OCI-LY7 (cell line): ENCODE results near the gene NFATC1. TPM values are rescaled to one million over a fixed set of nuclear protein-coding genes. Genes with fewer than 3 reads are reported as not detected.

Experiments used
- BruUV-seq: library from RNA; stranded (reverse); fragments of 400-500 nt; replicated peaks from 2 replicates; lab custom pipeline; 2021; lab: Mats Ljungman, UMichigan
- CTCF ChIA-PET: fragments of 300-600 bp; sonication (Branson Sonifier 250); formaldehyde crosslinking; loops from one replicate; lab custom pipeline; 2022; ENCODE audit warnings: antibody characterized with exemption; ENCODE audit not compliant: unreplicated experiment; lab: Charles Lee
- POLR2A ChIA-PET: fragments of 300-600 bp; sonication (Branson Sonifier 250); formaldehyde crosslinking; loops from one replicate; lab custom pipeline; 2022; ENCODE audit warnings: antibody characterized with exemption; lab: Charles Lee
- DNase-seq: peaks from one replicate; pipeline ENCODE4 v3.0.0-alpha.2; 2015; ENCODE audit warnings: low spot score
- H2AFZ ChIP-seq: fragments of 200-600 bp; sonication (generic), shearing (Covaris generic); 2 replicates; pipeline ENCODE4 v1.6.1; 2014; ENCODE audit warnings: mild to moderate bottlenecking, antibody characterized with exemption, low read length, moderate library complexity
- H3K27ac ChIP-seq: fragments of 200-600 bp; sonication (generic); 2 replicates; pipeline ENCODE4 v1.5.1; 2014; ENCODE audit warnings: mixed run types, low read depth, mild to moderate bottlenecking, moderate library complexity, low read length, inconsistent platforms; ENCODE audit not compliant: poor library complexity, severe bottlenecking
- H3K36me3 ChIP-seq: fragments of 200-600 bp; sonication (generic); 2 replicates; pipeline ENCODE4 v1.6.1; 2014; ENCODE audit warnings: mild to moderate bottlenecking, antibody characterized with exemption, low read length, moderate library complexity, mixed read lengths; ENCODE audit not compliant: insufficient read depth
- H3K4me1 ChIP-seq: fragments of 200-600 bp; sonication (generic); 2 replicates; pipeline ENCODE4 v1.5.1; 2014; ENCODE audit warnings: mild to moderate bottlenecking, low read length; ENCODE audit not compliant: insufficient read depth, poor library complexity, severe bottlenecking
- H3K4me2 ChIP-seq: fragments of 200-600 bp; sonication (generic); 2 replicates; pipeline ENCODE4 v1.6.1; 2014; ENCODE audit warnings: mild to moderate bottlenecking, low read length
- H3K4me3 ChIP-seq: fragments of 200-600 bp; sonication (generic); 2 replicates; pipeline ENCODE4 v1.5.1; 2014; ENCODE audit warnings: mild to moderate bottlenecking, low read depth, low read length; ENCODE audit not compliant: poor library complexity, severe bottlenecking
- H3K79me2 ChIP-seq: fragments of 200-600 bp; sonication (generic); 2 replicates; pipeline ENCODE4 v1.6.1; 2016; ENCODE audit warnings: low read depth, mild to moderate bottlenecking, low read length, moderate library complexity, mixed read lengths; ENCODE audit not compliant: insufficient read depth
- H3K9me2 ChIP-seq: fragments of 200-600 bp; sonication (generic); 2 replicates; pipeline ENCODE4 v1.6.1; 2016; ENCODE audit warnings: mild to moderate bottlenecking, low read length, mixed read lengths; ENCODE audit not compliant: insufficient read depth
- H3K9me3 ChIP-seq: fragments of 200-600 bp; sonication (generic); 2 replicates; pipeline ENCODE4 v1.6.1; 2014; ENCODE audit warnings: mild to moderate bottlenecking, mixed run types, low read length, mixed read lengths
- H4K20me1 ChIP-seq: fragments of 200-600 bp; sonication (generic); 2 replicates; pipeline ENCODE4 v1.6.1; 2014; ENCODE audit warnings: mild to moderate bottlenecking, antibody characterized with exemption, low read length, moderate library complexity, mixed read lengths; ENCODE audit not compliant: insufficient read depth
- EZH2phosphoT487 ChIP-seq: fragments of 200-600 bp; sonication (generic); IDR thresholded peaks from 2 replicates; pipeline ENCODE4 v1.6.1; 2018; ENCODE audit warnings: low read depth, borderline replicate concordance, mild to moderate bottlenecking, mixed run types, antibody characterized with exemption, low read length, moderate library complexity, mixed read lengths
- intact Hi-C: fragments of 100-400 bp; cut with micrococcal nuclease; formaldehyde crosslinking; loops from one replicate; pipeline ENCODE4 v1.10.0; 2022; ENCODE audit not compliant: unreplicated experiment
- total RNA-seq, 2 experiments: library from RNA; depleted of rRNA in 1 of 2; stranded (reverse); fragments of >200 nt in 1 of 2; shearing (Covaris generic) in 1 of 2; gene quantifications; 2 replicates each; pipeline ENCODE4 v1.2.3, GENCODE V29; 2014 to 2022
- TF ChIP-seq, protein P1 (sequence below): fragments of 200-600 bp; sonication (generic); conservative IDR thresholded peaks from 2 replicates; pipeline ENCODE4 v1.5.1; 2014; ENCODE audit warnings: mild to moderate bottlenecking, antibody characterized with exemption, low read length, moderate library complexity, mixed read lengths

The NFATC1 gene
- total RNA-seq, 2 experiments from 2014 or later: 23.6 to 50.4 TPM

DNA sequence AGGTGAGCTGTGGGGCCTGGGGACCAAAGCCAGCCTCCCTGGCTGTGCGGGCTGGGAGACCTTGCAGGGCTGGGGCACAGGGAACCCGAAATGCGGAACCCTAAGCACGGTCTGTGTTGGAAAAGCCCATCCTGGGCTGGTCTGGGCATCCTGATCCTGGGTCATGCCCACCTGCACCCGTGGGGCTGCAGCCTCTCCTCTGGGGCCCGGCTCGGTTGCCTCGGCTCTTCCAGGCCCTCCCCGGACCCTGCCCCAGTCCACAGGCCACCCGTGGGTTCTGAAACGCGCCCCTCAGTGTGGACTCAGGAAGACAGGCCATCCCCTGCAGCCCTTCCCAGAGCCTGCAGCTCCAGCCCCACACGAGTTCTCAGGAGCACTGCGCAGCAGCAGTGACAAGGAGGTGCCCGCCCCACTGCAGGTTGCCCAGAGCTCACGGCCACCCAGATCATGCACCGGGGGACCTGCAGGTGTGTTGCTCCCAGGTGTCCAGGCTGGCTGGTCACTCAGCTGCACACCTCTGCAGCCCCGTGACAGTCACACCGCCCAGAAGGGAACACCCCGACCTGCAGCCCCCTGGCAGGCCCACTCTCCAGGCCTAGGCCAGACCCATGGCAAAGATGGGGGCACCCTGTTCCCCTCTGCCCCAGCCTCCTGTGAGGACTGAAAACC, 12.2 kb upstream of the NFATC1 start:
- H3K27ac ChIP-seq: no peak overlapping the region
- no peak for TF ChIP-seq EZH2phosphoT487
- no TSS peak for BruUV-seq
- intact Hi-C loops: no loop called here
- H3K4me3 ChIP-seq: no peak overlapping the region
- no peaks in the 10 kb centered on the region for H4K20me1 ChIP-seq
- POLR2A ChIA-PET: no interaction called here
- no peaks in the 10 kb centered on the region; the same call in 1 of the 2 replicates for H3K36me3 ChIP-seq
- H3K79me2 ChIP-seq: no peaks in the 10 kb centered on the region
- no peak overlapping the region for H2AFZ ChIP-seq
- H3K9me2 ChIP-seq: no peaks in the 10 kb centered on the region
- no peak overlapping the region for H3K4me2 ChIP-seq
- no peak for DNase-seq
- H3K9me3 ChIP-seq: no peaks in the 10 kb centered on the region
- peaks cover 19% of the 10 kb centered on the region for H3K4me1 ChIP-seq
- CTCF ChIA-PET: no interaction called here

DNA sequence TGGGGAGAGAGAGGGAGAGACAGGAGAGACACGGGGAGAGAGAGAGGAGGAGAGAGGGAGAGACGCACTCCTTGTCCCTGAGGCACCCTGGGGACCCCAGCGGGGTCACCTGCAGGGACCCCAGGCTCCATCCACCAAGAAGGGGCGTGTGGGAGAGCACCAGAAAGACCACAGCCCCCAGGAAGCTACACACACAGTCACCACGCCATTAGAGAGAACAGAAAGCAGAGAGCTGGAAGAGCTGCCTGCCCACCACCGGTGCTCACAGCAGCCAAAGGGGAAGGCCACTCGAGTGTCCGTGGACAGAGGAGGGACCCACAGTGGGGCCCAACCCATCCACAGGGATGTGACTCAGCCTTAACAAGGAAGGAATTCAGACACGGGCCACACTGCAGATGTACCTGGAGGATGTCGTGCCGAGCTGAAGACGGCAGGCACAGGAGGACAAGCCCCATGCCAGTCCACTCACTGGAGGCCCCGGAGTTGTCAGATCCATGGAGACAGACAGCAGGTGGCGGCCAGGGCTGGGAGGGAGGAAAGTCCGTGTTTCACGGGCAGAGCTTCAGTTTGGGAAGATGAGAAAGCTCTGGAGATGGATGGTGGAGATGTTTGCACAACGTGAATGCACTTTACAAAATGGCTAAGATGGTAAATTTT, 11.5 kb upstream of the NFATC1 start:
- Histone ChIP-seq H3K9me3 (no peaks in the 10 kb centered on the region), H3K4me3 (no peak overlapping the region), H3K4me1 (peaks cover 16% of the 10 kb centered on the region), H2AFZ (no peak overlapping the region), H3K9me2 (no peaks in the 10 kb centered on the region), H3K27ac (no peak overlapping the region), H3K79me2 (no peaks in the 10 kb centered on the region), H3K4me2 (no peak overlapping the region), H3K36me3 (no peaks in the 10 kb centered on the region; the same call in 1 of the 2 replicates), H4K20me1 (no peaks in the 10 kb centered on the region)
- DNase-seq: no peak
- POLR2A ChIA-PET: interaction anchor here (1.0 kb wide), 1 partner anchor 146 kb away, joined by 3 read pairs; no protein-coding TSS in a partner anchor
- TF ChIP-seq EZH2phosphoT487: no peak
- TF ChIP-seq, protein P1, sequence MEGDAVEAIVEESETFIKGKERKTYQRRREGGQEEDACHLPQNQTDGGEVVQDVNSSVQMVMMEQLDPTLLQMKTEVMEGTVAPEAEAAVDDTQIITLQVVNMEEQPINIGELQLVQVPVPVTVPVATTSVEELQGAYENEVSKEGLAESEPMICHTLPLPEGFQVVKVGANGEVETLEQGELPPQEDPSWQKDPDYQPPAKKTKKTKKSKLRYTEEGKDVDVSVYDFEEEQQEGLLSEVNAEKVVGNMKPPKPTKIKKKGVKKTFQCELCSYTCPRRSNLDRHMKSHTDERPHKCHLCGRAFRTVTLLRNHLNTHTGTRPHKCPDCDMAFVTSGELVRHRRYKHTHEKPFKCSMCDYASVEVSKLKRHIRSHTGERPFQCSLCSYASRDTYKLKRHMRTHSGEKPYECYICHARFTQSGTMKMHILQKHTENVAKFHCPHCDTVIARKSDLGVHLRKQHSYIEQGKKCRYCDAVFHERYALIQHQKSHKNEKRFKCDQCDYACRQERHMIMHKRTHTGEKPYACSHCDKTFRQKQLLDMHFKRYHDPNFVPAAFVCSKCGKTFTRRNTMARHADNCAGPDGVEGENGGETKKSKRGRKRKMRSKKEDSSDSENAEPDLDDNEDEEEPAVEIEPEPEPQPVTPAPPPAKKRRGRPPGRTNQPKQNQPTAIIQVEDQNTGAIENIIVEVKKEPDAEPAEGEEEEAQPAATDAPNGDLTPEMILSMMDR: no peak
- no TSS peak for BruUV-seq
- intact Hi-C loops: no loop called here
- CTCF ChIA-PET: no interaction called here

DNA sequence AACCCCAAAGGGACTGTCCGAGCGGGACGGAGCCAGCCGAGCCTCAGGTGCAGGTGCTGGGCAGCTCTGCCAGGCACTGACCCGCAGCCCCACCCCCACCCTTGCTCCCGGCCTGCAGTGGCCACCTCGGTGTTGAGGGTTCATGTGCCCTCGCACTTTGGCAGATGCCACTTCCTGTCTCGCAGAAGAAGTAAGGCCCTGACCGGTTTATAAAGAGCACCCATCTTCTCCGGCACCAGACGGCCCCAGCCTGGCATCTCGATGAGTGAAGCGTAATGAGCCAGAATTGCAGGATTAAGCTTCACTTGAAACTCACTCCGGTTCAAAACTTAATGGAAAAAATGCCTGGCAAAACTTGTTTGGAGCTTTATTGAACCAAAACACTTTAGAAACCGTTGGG, 10.9 kb upstream of the NFATC1 start:
- H3K9me2 ChIP-seq: no peaks in the 10 kb centered on the region
- H2AFZ ChIP-seq: no peak overlapping the region
- CTCF ChIA-PET: no interaction called here
- H3K4me3 ChIP-seq: no peak overlapping the region
- H3K27ac ChIP-seq: no peak overlapping the region
- H4K20me1 ChIP-seq: no peaks in the 10 kb centered on the region
- no peaks in the 10 kb centered on the region for H3K9me3 ChIP-seq
- H3K36me3 ChIP-seq: no peaks in the 10 kb centered on the region; the same call in 1 of the 2 replicates
- no TSS peak for BruUV-seq
- H3K79me2 ChIP-seq: no peaks in the 10 kb centered on the region
- POLR2A ChIA-PET: interaction anchor here (1.0 kb wide), 1 partner anchor 146 kb away, joined by 3 read pairs; no protein-coding TSS in a partner anchor
- DNase-seq: no peak
- H3K4me2 ChIP-seq: no peak overlapping the region
- peaks cover 15% of the 10 kb centered on the region for H3K4me1 ChIP-seq
- no peak for TF ChIP-seq EZH2phosphoT487
- TF ChIP-seq, protein P1: no peak
- intact Hi-C loops: no loop called here
